Fibroblast of villous mesenchyme (primary cell): ENCODE results near the gene ZDHHC17. TPM values are rescaled to one million over a fixed set of nuclear protein-coding genes. Genes with fewer than 3 reads are reported as not detected.

Source experiments
- DNase-seq: peaks from one replicate; pipeline ENCODE4 v3.0.0-alpha.2; 2010; ENCODE audit warnings: low read depth
- H3K4me3 ChIP-seq: 2 replicates; pipeline ENCODE4 v1.5.1; 2011; ENCODE audit warnings: low read depth, mild to moderate bottlenecking, low read length
- CTCF ChIP-seq: IDR thresholded peaks from 2 replicates; pipeline ENCODE4 v1.5.1; 2012; ENCODE audit warnings: low read depth, mild to moderate bottlenecking, low read length; ENCODE audit not compliant: insufficient read depth
- total RNA-seq: library from RNA; depleted of rRNA; stranded (reverse); fragments of >200 nt; gene quantifications from 2 replicates; pipeline ENCODE4 v1.2.3, GENCODE V29; 2012

The ZDHHC17 gene
- total RNA-seq, 1 donor = 73.0 TPM

GRCh38 chr12:76871742-76872141 is 107.8 kb downstream of the ZDHHC17 start:
- H3K4me3 ChIP-seq = no peak overlapping the region
- no peak for TF ChIP-seq CTCF

DNA sequence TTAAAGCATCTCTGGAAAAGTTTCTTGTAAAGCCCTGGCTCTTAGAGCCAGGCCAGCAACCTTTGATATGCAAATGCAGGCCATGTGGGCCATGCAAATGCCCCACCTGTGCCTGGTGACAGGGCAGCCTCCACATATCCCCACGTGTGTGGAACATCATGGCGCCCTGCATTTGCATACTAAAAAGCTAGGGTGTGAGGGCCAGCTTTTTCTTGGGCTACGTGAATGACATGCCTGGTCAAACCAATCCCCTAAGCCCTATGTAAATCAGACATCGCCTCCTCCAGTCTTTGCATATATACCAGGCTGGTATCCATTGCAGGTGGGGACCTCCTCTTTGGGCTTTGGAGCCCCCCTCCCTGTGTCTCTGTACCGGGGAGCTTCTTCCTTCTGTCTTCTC is 108.5 kb downstream of the ZDHHC17 start:
- no peak overlapping the region for H3K4me3 ChIP-seq
- no peak for TF ChIP-seq CTCF
- no peak for DNase-seq

More at GRCh38 chr12:76871742-76872141, 107.8 kb downstream of the ZDHHC17 start:
- DNase-seq = no peak

GRCh38 chr12:76874027-76874426 is 110.1 kb downstream of the ZDHHC17 start:
- H3K4me3 ChIP-seq = no peak overlapping the region
- TF ChIP-seq CTCF = no peak
- no peak for DNase-seq

- no peak overlapping the region for H3K4me3 ChIP-seq
- no peak for DNase-seq
- TF ChIP-seq CTCF = no peak
Measured at GRCh38 chr12:76874491-76875190, 110.7 kb downstream of the ZDHHC17 start.

GRCh38 chr12:76876696-76877229 is 112.8 kb downstream of the ZDHHC17 start:
- no peak overlapping the region for H3K4me3 ChIP-seq
- DNase-seq = no peak

GRCh38 chr12:76878099-76878898 is 114.4 kb downstream of the ZDHHC17 start:
- TF ChIP-seq CTCF = peak; percentile 16
- DNase-seq = no peak

More at GRCh38 chr12:76876696-76877229, 112.8 kb downstream of the ZDHHC17 start:
- no peak for TF ChIP-seq CTCF

More at GRCh38 chr12:76878099-76878898, 114.4 kb downstream of the ZDHHC17 start:
- H3K4me3 ChIP-seq = peak overlapping the region; percentile 79
